MM.1S (cell line): Measurements from ENCODE around the gene CTCFL.

ENCODE experiments used
- DNase-seq: peaks from one replicate; pipeline ENCODE4 v3.0.0-alpha.2; 2015
- H2AFZ ChIP-seq: fragments of 300-600 bp; sonication (generic); 2 replicates; pipeline ENCODE4 v1.6.0; 2016; ENCODE audit warnings: antibody characterized with exemption, low read length
- H3F3A ChIP-seq: fragments of 300-600 bp; sonication (generic); 2 replicates; pipeline ENCODE4 v1.6.1; 2016; ENCODE audit warnings: mild to moderate bottlenecking, antibody characterized with exemption, low read length, moderate library complexity, mixed read lengths; ENCODE audit not compliant: insufficient read depth
- H3K27ac ChIP-seq: fragments of 300-600 bp; sonication (generic); 2 replicates; pipeline ENCODE4 v1.5.1; 2016; ENCODE audit warnings: mild to moderate bottlenecking, low read length
- H3K27me3 ChIP-seq: fragments of 300-600 bp; sonication (generic); replicated peaks from 2 replicates; pipeline ENCODE4 v1.6.0; 2016; ENCODE audit warnings: low read length; ENCODE audit not compliant: insufficient read depth
- H3K36me3 ChIP-seq: fragments of 300-600 bp; sonication (generic); replicated peaks from 2 replicates; pipeline ENCODE4 v1.6.1; 2016; ENCODE audit warnings: mild to moderate bottlenecking, low read length, mixed read lengths; ENCODE audit not compliant: insufficient read depth
- H3K4me1 ChIP-seq: fragments of 300-600 bp; sonication (generic); 2 replicates; pipeline ENCODE4 v1.6.1; 2016; ENCODE audit warnings: low read length, mixed read lengths
- H3K4me2 ChIP-seq: fragments of 300-600 bp; sonication (generic); 2 replicates; pipeline ENCODE4 v1.6.0; 2016; ENCODE audit warnings: low read depth, low read length
- H3K4me3 ChIP-seq: fragments of 300-600 bp; sonication (generic); 2 replicates; pipeline ENCODE4 v1.5.1; 2016; ENCODE audit warnings: low read length, mixed read lengths
- H3K79me2 ChIP-seq: fragments of 300-600 bp; sonication (generic); 2 replicates; pipeline ENCODE4 v1.6.1; 2016; ENCODE audit warnings: mixed run types, low read length, mixed read lengths
- H3K9ac ChIP-seq: fragments of 300-600 bp; sonication (generic); 2 replicates; pipeline ENCODE4 v1.6.1; 2016; ENCODE audit warnings: low read length, mixed read lengths
- H3K9me2 ChIP-seq: fragments of 300-600 bp; sonication (generic); replicated peaks from 2 replicates; pipeline ENCODE4 v1.6.1; 2016; ENCODE audit warnings: mild to moderate bottlenecking, low read length, mixed read lengths; ENCODE audit not compliant: insufficient read depth
- H3K9me3 ChIP-seq: fragments of 300-600 bp; sonication (generic); replicated peaks from 2 replicates; pipeline ENCODE4 v1.6.1; 2016; ENCODE audit warnings: mild to moderate bottlenecking, low read length, mixed read lengths; ENCODE audit not compliant: insufficient read depth
- H4K20me1 ChIP-seq: fragments of 300-600 bp; sonication (generic); 2 replicates; pipeline ENCODE4 v1.6.1; 2016; ENCODE audit warnings: mild to moderate bottlenecking, low read length, moderate library complexity, mixed read lengths; ENCODE audit not compliant: insufficient read depth
- EZH2 ChIP-seq: fragments of 300-600 bp; sonication (generic); optimal IDR thresholded peaks from 2 replicates; pipeline ENCODE3; 2017; ENCODE audit warnings: low read depth, mild to moderate bottlenecking, antibody characterized with exemption, low read length, mixed read lengths
- EZH2phosphoT487 ChIP-seq: fragments of 300-600 bp; sonication (generic); IDR thresholded peaks from 2 replicates; pipeline ENCODE4 v1.6.1; 2018; ENCODE audit warnings: antibody characterized with exemption, low read length
- TF ChIP-seq, protein P1 (sequence below): fragments of 300-600 bp; sonication (generic); IDR thresholded peaks from 2 replicates; pipeline ENCODE4 v1.5.1; 2016; ENCODE audit warnings: antibody characterized with exemption, low read length, mixed read lengths

Gene CTCFL

DNA sequence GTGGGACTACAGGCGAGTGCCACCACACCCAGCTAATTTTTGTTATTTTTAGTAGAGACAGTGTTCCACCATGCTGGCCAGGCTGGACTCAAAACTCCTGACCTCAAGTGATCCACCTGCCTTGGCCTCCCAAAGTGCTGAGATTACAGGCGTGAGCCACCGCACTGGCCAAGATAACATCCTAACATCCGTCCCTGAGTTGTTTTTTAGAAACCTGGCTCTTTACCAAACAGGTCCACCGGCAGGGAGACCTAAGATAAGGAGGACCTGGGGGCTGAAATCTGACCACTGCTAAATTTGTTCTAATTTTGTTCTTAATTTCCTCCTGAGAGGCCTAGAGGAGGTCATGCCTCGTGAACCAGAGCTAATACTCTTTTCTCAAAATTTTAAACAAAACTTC lies 20.5 kb downstream of the CTCFL start:
- peaks cover 14% of the 10 kb centered on the region for H3K4me1 ChIP-seq
- no peaks in the 10 kb centered on the region for H4K20me1 ChIP-seq
- no peaks in the 10 kb centered on the region for H3K36me3 ChIP-seq
- H2AFZ ChIP-seq, result no peak overlapping the region
- TF ChIP-seq, protein P1, sequence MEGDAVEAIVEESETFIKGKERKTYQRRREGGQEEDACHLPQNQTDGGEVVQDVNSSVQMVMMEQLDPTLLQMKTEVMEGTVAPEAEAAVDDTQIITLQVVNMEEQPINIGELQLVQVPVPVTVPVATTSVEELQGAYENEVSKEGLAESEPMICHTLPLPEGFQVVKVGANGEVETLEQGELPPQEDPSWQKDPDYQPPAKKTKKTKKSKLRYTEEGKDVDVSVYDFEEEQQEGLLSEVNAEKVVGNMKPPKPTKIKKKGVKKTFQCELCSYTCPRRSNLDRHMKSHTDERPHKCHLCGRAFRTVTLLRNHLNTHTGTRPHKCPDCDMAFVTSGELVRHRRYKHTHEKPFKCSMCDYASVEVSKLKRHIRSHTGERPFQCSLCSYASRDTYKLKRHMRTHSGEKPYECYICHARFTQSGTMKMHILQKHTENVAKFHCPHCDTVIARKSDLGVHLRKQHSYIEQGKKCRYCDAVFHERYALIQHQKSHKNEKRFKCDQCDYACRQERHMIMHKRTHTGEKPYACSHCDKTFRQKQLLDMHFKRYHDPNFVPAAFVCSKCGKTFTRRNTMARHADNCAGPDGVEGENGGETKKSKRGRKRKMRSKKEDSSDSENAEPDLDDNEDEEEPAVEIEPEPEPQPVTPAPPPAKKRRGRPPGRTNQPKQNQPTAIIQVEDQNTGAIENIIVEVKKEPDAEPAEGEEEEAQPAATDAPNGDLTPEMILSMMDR, result no peak
- TF ChIP-seq EZH2phosphoT487, result no peak
- TF ChIP-seq EZH2, result no peak
- peaks cover 13% of the 10 kb centered on the region for H3F3A ChIP-seq
- no peak overlapping the region for H3K4me2 ChIP-seq
- H3K4me3 ChIP-seq, result no peak overlapping the region
- H3K9me2 ChIP-seq, result no peaks in the 10 kb centered on the region
- H3K9ac ChIP-seq, result no peak overlapping the region
- DNase-seq, result no peak
- H3K27ac ChIP-seq, result no peak overlapping the region
- no peaks in the 10 kb centered on the region for H3K9me3 ChIP-seq
- no peaks in the 10 kb centered on the region for H3K27me3 ChIP-seq
- no peaks in the 10 kb centered on the region for H3K79me2 ChIP-seq

DNA sequence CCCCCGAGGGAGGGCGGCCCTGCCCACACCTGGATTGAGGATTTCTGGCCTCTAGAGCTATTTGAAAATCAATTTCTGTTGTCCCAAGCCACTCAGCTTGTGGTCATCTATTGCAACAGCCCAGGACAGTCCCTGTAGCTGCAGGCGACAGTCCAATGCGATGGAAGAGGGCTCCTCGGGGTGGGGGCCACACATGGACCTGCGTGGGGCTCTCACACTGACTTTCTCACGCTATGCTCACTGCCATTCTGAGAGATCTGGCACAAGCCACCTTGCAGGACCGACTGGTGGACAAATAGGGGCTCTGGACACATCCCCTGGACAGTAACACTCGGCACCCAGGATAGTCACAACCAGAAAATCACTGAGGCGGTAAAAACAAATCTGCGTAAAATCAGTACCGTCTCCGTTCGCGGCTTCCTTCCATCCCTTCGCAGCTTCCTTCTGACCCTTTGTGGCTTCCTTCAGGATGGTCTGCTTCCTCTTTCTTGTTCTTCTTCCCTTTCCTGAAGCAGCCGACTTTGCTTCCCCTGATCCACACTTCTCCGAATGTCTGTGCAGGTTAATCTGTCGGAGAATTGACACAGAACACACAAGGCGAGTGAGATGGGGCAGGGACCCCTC lies 21.8 kb downstream of the CTCFL start:
- peaks cover 17% of the 10 kb centered on the region for H3F3A ChIP-seq

DNA sequence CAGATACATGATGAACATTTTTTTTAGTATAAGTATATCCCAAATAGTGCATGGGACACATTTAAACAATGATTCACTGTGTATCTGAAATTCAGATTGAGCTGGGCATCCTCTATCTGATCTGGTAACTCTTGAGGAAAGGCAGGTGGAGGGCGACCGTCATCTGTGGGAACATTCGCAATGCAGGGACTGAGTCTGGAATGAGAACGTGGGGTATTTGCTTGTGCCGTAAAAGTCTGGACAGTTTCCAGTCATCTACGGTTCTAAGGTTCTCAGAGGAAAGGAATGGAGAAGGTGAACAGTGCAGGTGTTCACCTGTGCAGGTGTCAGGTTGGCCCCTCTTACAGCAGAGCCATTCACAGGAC lies 22.6 kb downstream of the CTCFL start:
- no peaks in the 10 kb centered on the region for H3K36me3 ChIP-seq
- H3K79me2 ChIP-seq, result no peaks in the 10 kb centered on the region
- H3K4me1 ChIP-seq, result peaks cover 26% of the 10 kb centered on the region
- H3F3A ChIP-seq, result peaks cover 17% of the 10 kb centered on the region
- no peaks in the 10 kb centered on the region for H3K9me3 ChIP-seq
- TF ChIP-seq EZH2phosphoT487 (no peak), EZH2 (no peak)
- TF ChIP-seq, protein P1, result no peak
- H3K9me2 ChIP-seq, result no peaks in the 10 kb centered on the region
- H2AFZ ChIP-seq, result no peak overlapping the region
- H3K9ac ChIP-seq, result no peak overlapping the region
- no peaks in the 10 kb centered on the region for H3K27me3 ChIP-seq
- H3K4me2 ChIP-seq, result no peak overlapping the region
- no peak overlapping the region for H3K27ac ChIP-seq
- no peaks in the 10 kb centered on the region for H4K20me1 ChIP-seq
- DNase-seq, result no peak
- H3K4me3 ChIP-seq, result no peak overlapping the region

More for the DNA sequence above, 21.8 kb downstream of the CTCFL start:
- no peaks in the 10 kb centered on the region for H3K36me3 ChIP-seq
- TF ChIP-seq, protein P1, result no peak
- TF ChIP-seq EZH2, result no peak
- no peak overlapping the region for H2AFZ ChIP-seq
- H4K20me1 ChIP-seq, result no peaks in the 10 kb centered on the region
- no peak for DNase-seq
- no peak overlapping the region for H3K4me3 ChIP-seq
- H3K9ac ChIP-seq, result no peak overlapping the region
- peaks cover 24% of the 10 kb centered on the region for H3K4me1 ChIP-seq
- H3K79me2 ChIP-seq, result no peaks in the 10 kb centered on the region
- H3K9me3 ChIP-seq, result no peaks in the 10 kb centered on the region
- H3K27me3 ChIP-seq, result no peaks in the 10 kb centered on the region
- no peak overlapping the region for H3K4me2 ChIP-seq
- no peak overlapping the region for H3K27ac ChIP-seq
- no peaks in the 10 kb centered on the region for H3K9me2 ChIP-seq
